ENCODE data around the gene MCC.

The MCC gene

DNA sequence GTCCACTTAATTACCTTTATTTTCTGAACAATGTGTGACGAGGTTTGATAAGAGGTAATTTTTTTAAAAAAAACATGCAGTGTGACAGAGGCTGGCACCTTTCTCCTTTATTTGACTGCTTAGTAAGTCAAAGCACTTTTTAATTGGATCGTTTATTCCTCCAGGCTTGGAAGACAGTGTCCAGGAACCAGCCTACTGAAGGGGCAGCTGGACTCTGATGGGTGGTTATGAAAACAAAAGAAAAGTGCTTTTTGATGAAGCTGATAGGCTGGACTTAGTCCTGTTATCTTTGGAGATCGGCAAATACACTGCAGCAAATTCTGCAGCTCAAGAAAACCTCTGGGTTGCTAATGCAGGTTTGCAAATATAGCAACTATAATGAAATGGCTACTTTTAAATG is 370.0 kb downstream of the MCC start:
- DNase-seq (ENCODE audit: low read depth) = no peak
- H3K4me3 ChIP-seq (replicated peaks; ENCODE audit: low read depth, low read length) = no peak overlapping the region
- TF ChIP-seq, protein P1, sequence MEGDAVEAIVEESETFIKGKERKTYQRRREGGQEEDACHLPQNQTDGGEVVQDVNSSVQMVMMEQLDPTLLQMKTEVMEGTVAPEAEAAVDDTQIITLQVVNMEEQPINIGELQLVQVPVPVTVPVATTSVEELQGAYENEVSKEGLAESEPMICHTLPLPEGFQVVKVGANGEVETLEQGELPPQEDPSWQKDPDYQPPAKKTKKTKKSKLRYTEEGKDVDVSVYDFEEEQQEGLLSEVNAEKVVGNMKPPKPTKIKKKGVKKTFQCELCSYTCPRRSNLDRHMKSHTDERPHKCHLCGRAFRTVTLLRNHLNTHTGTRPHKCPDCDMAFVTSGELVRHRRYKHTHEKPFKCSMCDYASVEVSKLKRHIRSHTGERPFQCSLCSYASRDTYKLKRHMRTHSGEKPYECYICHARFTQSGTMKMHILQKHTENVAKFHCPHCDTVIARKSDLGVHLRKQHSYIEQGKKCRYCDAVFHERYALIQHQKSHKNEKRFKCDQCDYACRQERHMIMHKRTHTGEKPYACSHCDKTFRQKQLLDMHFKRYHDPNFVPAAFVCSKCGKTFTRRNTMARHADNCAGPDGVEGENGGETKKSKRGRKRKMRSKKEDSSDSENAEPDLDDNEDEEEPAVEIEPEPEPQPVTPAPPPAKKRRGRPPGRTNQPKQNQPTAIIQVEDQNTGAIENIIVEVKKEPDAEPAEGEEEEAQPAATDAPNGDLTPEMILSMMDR (IDR thresholded peaks at IDR 0.05; ENCODE audit: low read length, missing control alignments) = no peak

DNA sequence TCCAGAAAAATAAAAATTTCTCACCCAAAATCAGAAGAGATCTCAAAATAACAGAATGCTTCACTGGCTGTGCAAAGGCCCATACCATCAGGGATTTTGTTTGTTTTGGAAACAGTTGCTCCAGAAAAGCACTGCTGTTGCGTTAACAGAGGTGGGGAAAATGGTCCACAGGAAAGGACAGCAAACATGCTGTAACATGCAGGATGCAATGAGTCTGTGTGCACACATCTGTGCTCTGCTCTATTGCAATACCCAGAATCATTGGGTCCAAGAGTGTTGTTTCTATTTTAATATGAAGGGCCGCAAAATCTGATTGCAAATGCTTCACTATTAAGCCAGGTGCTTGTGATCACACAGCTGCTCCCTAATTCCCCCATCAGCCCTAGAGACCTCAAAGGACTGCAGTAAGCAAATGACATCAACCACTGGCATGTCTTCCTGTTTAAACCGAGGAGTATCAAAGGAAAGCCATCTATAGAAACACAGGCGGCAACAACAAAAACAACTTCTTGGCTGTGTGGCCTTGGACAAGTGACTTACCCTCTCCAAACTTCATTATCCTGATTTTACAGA is 370.6 kb downstream of the MCC start:
- no peak for DNase-seq (ENCODE audit: low read depth)
- TF ChIP-seq, protein P1 (IDR thresholded peaks at IDR 0.05; ENCODE audit: low read length, missing control alignments) = no peak
- H3K4me3 ChIP-seq (replicated peaks; ENCODE audit: low read depth, low read length) = no peak overlapping the region

DNA sequence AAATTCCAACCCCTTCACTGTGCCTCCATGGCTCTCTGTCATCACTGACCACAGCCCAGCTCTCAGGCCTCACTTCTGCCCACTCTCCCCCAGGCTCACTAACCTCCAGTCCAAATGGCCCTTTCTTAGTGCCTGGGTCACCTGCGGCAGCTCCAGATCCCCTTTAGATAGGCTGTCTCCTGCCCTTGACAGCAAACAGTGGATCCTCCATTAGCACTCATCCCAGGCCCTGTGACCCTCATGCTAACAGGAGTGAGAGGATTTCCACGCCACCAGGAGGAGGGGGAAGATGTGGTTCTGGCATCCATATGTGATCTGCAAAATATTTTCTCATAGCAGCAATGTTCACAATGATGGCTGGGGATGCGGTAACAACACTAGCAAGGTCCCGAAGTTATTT is 372.3 kb downstream of the MCC start:
- DNase-seq (ENCODE audit: low read depth) = no peak
- no peak overlapping the region for H3K4me3 ChIP-seq (replicated peaks; ENCODE audit: low read depth, low read length)
- TF ChIP-seq, protein P1 (IDR thresholded peaks at IDR 0.05; ENCODE audit: low read length, missing control alignments) = no peak

DNA sequence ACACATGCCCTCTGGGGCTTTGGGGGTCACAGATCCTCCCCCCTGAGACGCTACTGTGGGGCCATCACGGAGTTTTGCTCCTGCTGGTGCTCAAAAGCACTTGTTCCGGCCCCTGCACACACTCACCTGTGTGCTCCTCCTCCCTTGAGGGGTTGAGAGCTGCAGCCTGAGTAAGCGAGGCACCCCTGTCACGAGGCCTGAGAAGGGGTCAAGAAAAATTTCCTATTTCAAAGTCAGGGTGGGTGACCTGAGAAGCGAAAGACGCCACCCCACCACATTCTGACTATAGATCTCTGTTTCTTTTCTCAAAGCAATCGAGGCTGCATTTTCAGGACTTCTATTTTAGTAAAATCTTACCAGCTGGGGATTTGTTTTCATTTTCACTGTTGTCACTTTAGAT is 373.2 kb downstream of the MCC start:
- no peak overlapping the region for H3K4me3 ChIP-seq (replicated peaks; ENCODE audit: low read depth, low read length)
- TF ChIP-seq, protein P1 (IDR thresholded peaks at IDR 0.05; ENCODE audit: low read length, missing control alignments) = no peak
- DNase-seq (ENCODE audit: low read depth) = no peak

DNA sequence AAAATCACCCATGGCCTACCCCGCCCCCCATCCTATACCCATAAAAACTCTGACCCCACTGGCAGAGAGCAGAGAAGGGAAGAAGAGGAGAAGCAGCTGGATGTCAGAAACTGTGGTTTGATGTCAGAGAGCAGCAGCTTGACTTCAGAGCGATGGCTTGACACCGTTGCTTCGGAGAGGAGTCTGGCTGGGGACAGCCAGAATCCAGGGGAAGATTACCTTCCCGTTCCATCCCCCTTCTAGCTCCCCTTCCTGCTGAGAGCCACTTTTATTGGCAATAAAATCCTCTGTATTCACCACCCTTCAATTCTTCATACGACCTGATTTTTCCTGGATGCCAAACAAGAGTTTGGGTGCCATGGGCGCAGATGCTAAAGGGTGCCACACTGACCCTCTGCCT is 373.7 kb downstream of the MCC start:
- no peak for DNase-seq (ENCODE audit: low read depth)
- TF ChIP-seq, protein P1 (IDR thresholded peaks at IDR 0.05; ENCODE audit: low read length, missing control alignments) = no peak
- H3K4me3 ChIP-seq (replicated peaks; ENCODE audit: low read depth, low read length) = no peak overlapping the region

DNA sequence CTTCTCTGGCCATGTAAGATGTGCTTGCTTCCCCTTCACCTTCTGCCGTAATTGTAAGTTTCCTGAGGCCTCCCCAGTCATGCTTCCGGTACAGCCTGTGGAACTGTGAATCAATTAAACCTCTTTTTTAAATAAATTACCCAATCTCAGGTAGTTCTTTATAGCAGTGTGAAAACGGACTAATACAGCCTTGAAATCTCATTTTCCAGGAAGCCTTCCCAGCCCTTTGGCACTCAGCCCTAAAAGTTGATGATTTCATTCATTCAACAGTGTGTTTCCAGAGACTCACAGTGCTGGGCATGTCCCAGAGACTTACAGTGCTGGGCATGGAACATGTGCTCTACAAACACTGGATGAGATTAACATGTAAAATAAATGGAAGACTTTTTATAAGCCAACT is 375.8 kb downstream of the MCC start:
- TF ChIP-seq, protein P1 (IDR thresholded peaks at IDR 0.05; ENCODE audit: low read length, missing control alignments) = no peak
- DNase-seq (ENCODE audit: low read depth) = peak; percentile 72
- H3K4me3 ChIP-seq (replicated peaks; ENCODE audit: low read depth, low read length) = no peak overlapping the region

DNA sequence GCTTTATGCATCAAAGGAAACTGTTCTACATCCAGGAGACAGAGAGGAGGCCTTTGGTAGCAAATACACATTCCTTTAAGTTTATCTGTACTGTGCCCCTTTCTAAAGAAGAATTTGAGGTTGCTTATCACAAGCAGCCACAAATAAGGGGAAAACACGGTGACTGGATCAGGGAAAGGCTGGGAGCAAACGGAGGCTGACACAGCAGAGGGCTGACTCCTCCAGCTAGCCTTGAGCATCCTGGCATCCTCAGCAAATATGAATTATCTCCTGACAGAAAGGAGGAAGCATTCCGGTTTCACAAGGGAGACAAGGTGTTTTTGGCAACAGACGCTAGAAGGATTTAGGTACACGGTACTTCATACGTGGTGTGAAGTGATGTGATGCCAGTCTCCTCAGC is 378.1 kb downstream of the MCC start:
- no peak for DNase-seq (ENCODE audit: low read depth)
- TF ChIP-seq, protein P1 (IDR thresholded peaks at IDR 0.05; ENCODE audit: low read length, missing control alignments) = no peak
- no peak overlapping the region for H3K4me3 ChIP-seq (replicated peaks; ENCODE audit: low read depth, low read length)
